GM18505 (cell line): ENCODE data around the gene CXXC5.

ENCODE experiments used
- ATAC-seq: cut with Tn5 transposase; IDR thresholded peaks from one replicate; pipeline ENCODE4 v1.9.1; 2021; ENCODE audit not compliant: unreplicated experiment
- POLR2A ChIP-seq: IDR thresholded peaks from 4 replicates; pipeline ENCODE4 v1.6.1; 2011; ENCODE audit warnings: borderline replicate concordance; ENCODE audit not compliant: insufficient read depth, insufficient read length; ENCODE audit errors: extremely low read depth

CXXC5 gene

GRCh38 chr5:139660105-139660922 is 12.2 kb downstream of the CXXC5 start:
- ATAC-seq: no peak
- TF ChIP-seq POLR2A: no peak

- no peak for ATAC-seq
- TF ChIP-seq POLR2A: peak; percentile 39
These were observed 13.0 kb downstream of the CXXC5 start for GRCh38 chr5:139660923-139661814.

- ATAC-seq: no peak
- TF ChIP-seq POLR2A: no peak
These were observed 14.5 kb downstream of the CXXC5 start for GRCh38 chr5:139662617-139663016.

- no peak for TF ChIP-seq POLR2A
- no peak for ATAC-seq
These were observed 15.3 kb downstream of the CXXC5 start for GRCh38 chr5:139663207-139664085.

GRCh38 chr5:139664086-139664693 is 16.0 kb downstream of the CXXC5 start:
- ATAC-seq: no peak
- no peak for TF ChIP-seq POLR2A

GRCh38 chr5:139664727-139665351 is 16.7 kb downstream of the CXXC5 start:
- ATAC-seq: no peak
- no peak for TF ChIP-seq POLR2A

- no peak for TF ChIP-seq POLR2A
- no peak for ATAC-seq
These were observed 17.5 kb downstream of the CXXC5 start for GRCh38 chr5:139665626-139666025.

- no peak for ATAC-seq
These were observed 18.4 kb downstream of the CXXC5 start for GRCh38 chr5:139666551-139666950.

GRCh38 chr5:139667001-139667729 is 19.0 kb downstream of the CXXC5 start:
- peak; percentile 25 for TF ChIP-seq POLR2A
- ATAC-seq: no peak

More at GRCh38 chr5:139666551-139666950, 18.4 kb downstream of the CXXC5 start:
- TF ChIP-seq POLR2A: no peak

GRCh38 chr5:139667730-139668063 is 19.5 kb downstream of the CXXC5 start:
- ATAC-seq: no peak
- no peak for TF ChIP-seq POLR2A

- peak; percentile 58 for TF ChIP-seq POLR2A
- ATAC-seq: no peak
These were observed 20.1 kb downstream of the CXXC5 start for GRCh38 chr5:139668064-139668880.
